Activated naive CD4-positive, alpha-beta T cell treated with anti-CD3 and anti-CD28 coated beads for 36 hours (primary cell): ENCODE results near the gene SRP14. TPM values are rescaled to one million over a fixed set of nuclear protein-coding genes. Genes with fewer than 3 reads are reported as not detected.

Experiments used
- CTCF ChIA-PET: fragments of 350-600 bp; sonication (Branson Sonifier 250); formaldehyde crosslinking; loops from one replicate; lab custom pipeline; 2021; ENCODE audit warnings: antibody characterized with exemption; lab: Charles Lee
- DNase-seq: peaks from one replicate; pipeline ENCODE4 v3.0.0-alpha.2; 2020
- H3K27ac Mint-ChIP-seq: one replicate; pipeline ENCODE4 v1.8.0; 2021; ENCODE audit warnings: mild to moderate bottlenecking, mixed read lengths
- H3K27me3 Mint-ChIP-seq: one replicate; pipeline ENCODE4 v1.8.0; 2021; ENCODE audit warnings: low read depth, mixed read lengths
- H3K36me3 Mint-ChIP-seq: one replicate; pipeline ENCODE4 v1.8.0; 2021; ENCODE audit warnings: low read depth, mixed read lengths
- H3K4me1 Mint-ChIP-seq: one replicate; pipeline ENCODE4 v1.8.0; 2021; ENCODE audit warnings: low read depth, mixed read lengths
- H3K4me3 Mint-ChIP-seq: one replicate; pipeline ENCODE4 v1.8.0; 2021; ENCODE audit warnings: mild to moderate bottlenecking, moderate library complexity, mixed read lengths
- H3K9me3 Mint-ChIP-seq: one replicate; pipeline ENCODE4 v1.8.0; 2021; ENCODE audit warnings: mixed read lengths
- intact Hi-C: fragments of 100-400 bp; cut with micrococcal nuclease; formaldehyde crosslinking; loops from one replicate; pipeline ENCODE4 v1.15.1; 2023
- total RNA-seq, 2 experiments: library from RNA; stranded (reverse); gene quantifications; one replicate each; pipeline ENCODE4 v1.2.3, GENCODE V29; 2021

SRP14 gene, protein sequence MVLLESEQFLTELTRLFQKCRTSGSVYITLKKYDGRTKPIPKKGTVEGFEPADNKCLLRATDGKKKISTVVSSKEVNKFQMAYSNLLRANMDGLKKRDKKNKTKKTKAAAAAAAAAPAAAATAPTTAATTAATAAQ
- total RNA-seq, result 100 to 1,000 TPM; 185 to 198 TPM

DNA sequence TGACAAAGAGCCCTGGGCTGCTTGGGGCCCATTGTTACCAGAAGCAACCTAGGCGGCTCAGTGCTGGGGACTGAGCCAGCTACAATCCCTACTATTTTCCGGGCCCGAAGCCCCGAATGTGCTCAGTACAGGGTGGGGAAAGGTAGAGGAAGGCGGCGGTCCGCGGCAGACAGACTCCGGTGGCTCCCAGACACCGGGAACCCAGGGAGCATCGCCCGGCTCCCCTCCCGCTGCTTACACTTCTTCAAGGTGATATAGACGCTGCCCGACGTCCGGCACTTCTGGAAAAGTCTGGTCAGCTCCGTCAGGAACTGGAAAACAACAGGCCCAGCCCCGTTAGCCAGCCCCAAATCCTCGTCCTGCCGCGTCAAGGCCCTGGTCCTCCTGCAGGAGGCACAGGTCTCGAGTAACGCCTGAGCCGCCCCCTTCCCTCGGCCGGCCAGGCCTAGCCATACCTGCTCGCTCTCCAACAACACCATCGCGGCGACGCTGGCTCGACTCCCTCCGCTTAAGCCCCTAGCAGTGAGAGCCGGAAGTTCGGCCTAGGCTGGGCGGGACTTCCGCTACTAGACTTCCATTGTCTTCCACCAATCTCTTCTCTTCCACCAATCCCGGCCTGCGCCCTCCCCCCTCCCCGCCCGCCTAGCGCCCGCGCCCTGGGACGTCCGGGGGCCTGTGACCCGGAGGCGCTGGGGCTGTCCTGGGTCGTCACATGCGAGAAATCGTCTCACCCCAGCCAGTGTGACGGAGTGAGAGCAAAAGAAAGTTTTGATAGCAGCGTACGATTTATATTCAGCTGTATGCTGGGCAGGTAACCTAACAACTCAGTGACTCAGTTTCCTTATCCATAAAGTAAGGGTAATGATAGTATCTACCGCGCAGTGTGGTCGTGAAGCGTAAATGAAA, at the start of gene SRP14:
TSS of gene SRP14 (minus strand) at position 544 of the 906 bp plus-strand sequence. CDS start at position 479, 65 bp downstream.
- DNase-seq, result peak; percentile 97
- CTCF ChIA-PET, result interaction anchor here (0.6 to 6.3 kb wide), 13 partner anchors 8 to 299 kb away, joined by 3 to 55 read pairs (median 4); no protein-coding TSS in a partner anchor
- Mint-ChIP-seq H3K36me3 (peaks cover 39% of the 10 kb centered on the region), H3K27me3 (no peaks in the 10 kb centered on the region), H3K4me1 (peaks cover 37% of the 10 kb centered on the region), H3K27ac (peak within 1 kb of the TSS; percentile 92), H3K9me3 (no peaks in the 10 kb centered on the region), H3K4me3 (peak within 1 kb of the TSS; percentile 91)
- intact Hi-C loops, result loop anchor here (1.0 to 2.0 kb wide), 4 partner anchors 8 to 257 kb away; partner anchors contain the start of genes EIF2AK4 and FSIP1

DNA sequence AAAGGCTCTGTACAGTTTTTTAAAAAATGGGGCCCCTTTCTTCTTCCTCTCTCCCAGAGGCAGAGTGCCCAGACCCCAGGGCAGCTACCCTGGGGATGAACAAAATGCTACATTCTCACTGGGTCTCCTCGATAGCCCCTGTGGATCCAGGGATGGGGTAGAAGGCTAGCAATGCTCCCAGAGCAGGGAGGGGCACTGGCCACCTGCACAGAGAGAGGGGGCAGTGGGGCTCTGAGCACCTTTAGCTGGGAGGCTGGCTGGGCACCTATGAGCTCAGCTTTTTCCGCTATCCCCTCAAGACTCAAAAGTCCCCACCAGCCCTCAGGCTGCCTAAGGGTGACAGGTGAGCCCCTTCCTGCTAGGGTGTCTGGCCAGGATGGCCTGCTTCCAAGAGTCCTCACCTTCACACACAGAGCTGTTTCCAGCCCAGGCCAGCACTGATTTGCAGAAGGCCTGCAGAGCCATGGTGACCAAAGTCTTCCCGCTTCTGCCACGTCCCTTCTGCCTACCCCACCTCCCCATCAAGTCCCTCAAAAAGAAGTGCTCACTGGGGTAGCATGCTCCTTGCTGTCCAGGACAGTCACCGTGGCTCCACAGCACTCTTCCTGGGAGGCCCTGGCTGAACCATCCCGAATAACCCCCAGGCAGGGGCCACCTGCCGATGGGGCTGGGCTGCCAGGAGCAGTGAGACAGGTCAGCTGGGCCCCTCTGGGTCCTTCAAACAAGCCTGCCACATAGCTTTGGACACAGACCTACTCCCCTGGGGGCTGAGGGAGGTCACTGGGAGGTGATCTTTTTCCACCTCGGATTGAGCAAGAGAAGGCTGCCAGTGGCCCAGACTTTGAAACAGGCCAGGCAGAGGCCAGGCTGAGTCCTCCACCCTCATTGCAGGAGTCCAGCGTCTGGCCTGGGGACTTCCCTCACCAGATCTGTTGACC, 49.3 kb upstream of the SRP14 start:
- H3K27ac Mint-ChIP-seq, result no peak overlapping the region
- intact Hi-C loops, result no loop called here
- H3K4me3 Mint-ChIP-seq, result no peak overlapping the region
- peaks cover 18% of the 10 kb centered on the region for H3K27me3 Mint-ChIP-seq
- no peak for DNase-seq
- H3K36me3 Mint-ChIP-seq, result no peaks in the 10 kb centered on the region
- peaks cover 5% of the 10 kb centered on the region for H3K4me1 Mint-ChIP-seq
- CTCF ChIA-PET, result interaction anchor here (0.7 to 1.7 kb wide), 3 partner anchors 11 to 233 kb away, joined by 4 to 5 read pairs (median 5); no protein-coding TSS in a partner anchor
- H3K9me3 Mint-ChIP-seq, result no peaks in the 10 kb centered on the region

DNA sequence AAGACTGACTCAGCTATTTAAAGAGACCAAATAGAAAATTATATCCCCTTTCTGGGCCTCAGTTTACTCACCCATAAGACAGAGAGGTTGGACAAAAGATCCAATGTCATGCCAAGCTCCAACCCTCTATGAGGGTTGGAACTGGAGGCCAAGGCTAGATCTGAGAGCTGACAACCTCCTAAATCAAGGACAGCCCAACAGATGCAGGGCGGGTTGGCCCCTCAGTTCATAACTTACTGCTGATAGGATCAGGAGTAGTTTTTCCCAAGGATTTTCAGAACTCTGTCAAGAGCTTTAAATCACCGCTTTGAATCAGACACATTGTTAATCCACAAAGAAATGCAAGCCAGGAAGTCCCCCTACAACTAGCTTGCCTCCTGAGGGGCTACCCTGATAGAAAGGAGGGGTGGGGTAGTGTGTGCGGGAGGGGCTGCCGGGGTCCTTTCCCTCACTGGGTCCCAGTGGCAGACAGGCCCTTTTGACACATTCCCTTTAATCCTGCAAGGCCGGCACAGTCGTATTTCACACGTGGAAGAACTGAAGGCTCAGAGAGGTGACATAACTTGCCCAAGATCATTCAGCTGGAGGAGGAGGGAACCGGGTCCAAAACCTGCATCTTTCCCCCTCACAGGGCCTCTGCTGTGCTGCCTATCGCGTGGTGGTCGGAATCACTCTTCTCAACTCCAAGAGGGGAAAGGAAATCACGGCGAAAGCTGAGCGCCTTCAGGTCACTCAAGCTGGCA, 48.3 kb upstream of the SRP14 start:
- CTCF ChIA-PET, result interaction anchor here (0.7 to 1.7 kb wide), 7 partner anchors 12 to 187 kb away, joined by 3 to 8 read pairs (median 4); no protein-coding TSS in a partner anchor
- no peak for DNase-seq
- intact Hi-C loops, result no loop called here
- H3K36me3 Mint-ChIP-seq, result no peaks in the 10 kb centered on the region
- H3K4me3 Mint-ChIP-seq, result no peak overlapping the region
- no peaks in the 10 kb centered on the region for H3K9me3 Mint-ChIP-seq
- H3K27ac Mint-ChIP-seq, result no peak overlapping the region
- peaks cover 10% of the 10 kb centered on the region for H3K4me1 Mint-ChIP-seq
- H3K27me3 Mint-ChIP-seq, result peaks cover 23% of the 10 kb centered on the region

DNA sequence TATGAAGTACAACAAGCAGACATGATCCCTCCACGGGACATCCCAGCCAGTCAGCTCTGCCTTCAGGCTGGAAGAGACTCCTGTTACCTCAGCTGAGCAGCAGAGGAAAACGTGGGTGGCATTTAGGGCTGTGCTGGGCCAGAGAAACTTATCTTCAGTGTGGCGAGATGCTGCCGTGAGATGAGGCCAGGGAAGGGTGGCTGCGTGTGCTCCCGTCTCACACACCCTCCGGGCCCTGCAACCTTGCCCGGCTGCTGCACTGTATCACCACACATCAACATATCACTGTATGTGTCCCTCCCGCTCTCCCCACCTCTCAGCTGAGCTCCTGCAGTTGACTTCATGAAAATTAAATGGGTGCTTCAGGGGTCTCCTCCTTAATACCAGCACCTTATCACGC, 46.3 kb upstream of the SRP14 start:
- no peak overlapping the region for H3K4me3 Mint-ChIP-seq
- no peaks in the 10 kb centered on the region for H3K36me3 Mint-ChIP-seq
- DNase-seq, result no peak
- H3K27ac Mint-ChIP-seq, result no peak overlapping the region
- H3K9me3 Mint-ChIP-seq, result no peaks in the 10 kb centered on the region
- H3K4me1 Mint-ChIP-seq, result peaks cover 27% of the 10 kb centered on the region
- intact Hi-C loops, result no loop called here
- CTCF ChIA-PET, result interaction anchor here (0.6 kb wide), 1 partner anchor 165 kb away, joined by 3 read pairs; no protein-coding TSS in a partner anchor
- H3K27me3 Mint-ChIP-seq, result peaks cover 34% of the 10 kb centered on the region

DNA sequence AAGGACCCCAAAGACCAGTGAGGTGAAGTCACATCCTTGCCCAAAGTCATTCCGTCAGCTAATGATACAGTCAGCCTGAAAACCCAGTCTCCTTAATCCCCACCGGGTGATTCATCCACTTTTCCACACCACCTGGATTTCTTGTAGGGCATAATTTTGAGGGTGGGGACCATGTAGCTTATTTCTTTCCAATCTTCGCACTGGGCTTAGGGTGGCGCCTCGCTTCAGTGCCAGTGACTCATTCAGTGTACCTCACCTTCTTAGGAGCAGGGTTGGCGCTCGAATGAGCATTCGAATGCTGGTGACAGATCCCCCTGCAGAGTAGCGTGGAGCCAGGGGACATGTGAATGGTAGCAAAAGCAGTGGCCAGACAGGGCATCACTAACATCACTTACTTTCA, 45.7 kb upstream of the SRP14 start:
- Mint-ChIP-seq H3K4me1 (peaks cover 29% of the 10 kb centered on the region), H3K9me3 (no peaks in the 10 kb centered on the region), H3K36me3 (no peaks in the 10 kb centered on the region), H3K27ac (no peak overlapping the region), H3K27me3 (peaks cover 34% of the 10 kb centered on the region), H3K4me3 (no peak overlapping the region)
- CTCF ChIA-PET, result interaction anchor here (0.6 kb wide), 1 partner anchor 165 kb away, joined by 3 read pairs; no protein-coding TSS in a partner anchor
- intact Hi-C loops, result no loop called here
- no peak for DNase-seq

DNA sequence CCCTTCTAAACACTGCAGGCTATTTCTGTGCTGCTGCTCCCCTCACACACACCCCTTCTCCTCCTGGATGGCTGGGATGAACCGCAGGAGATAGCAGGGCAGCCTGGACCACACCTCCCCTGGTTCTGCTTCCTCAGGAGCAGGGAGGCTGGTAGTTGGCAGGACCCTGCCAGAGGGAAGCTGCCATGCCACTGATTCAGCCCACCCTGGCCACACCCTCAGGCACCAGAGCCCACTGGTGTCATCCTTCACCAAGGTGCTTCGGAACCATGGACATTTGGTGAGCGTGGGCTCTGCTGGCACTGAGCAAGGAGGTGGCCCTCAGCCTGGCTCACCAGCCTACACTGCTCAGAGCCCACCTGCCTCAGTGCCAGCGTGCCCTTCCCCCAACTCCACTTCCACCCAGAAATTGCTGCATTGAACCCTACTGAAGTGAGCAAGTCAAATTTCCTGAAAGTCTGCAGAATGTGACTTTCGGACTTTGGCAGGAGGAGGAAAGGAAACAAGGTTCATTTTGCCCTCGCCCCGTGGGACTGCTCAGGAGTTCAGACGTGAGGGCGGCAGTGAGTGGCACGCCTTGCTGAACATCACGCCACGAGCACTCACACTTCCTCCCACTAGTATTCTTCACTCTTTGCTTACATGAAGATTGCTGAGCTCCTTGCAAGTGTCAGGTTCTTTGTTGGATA, 43.4 kb upstream of the SRP14 start:
- Mint-ChIP-seq H3K36me3 (no peaks in the 10 kb centered on the region), H3K4me1 (peaks cover 29% of the 10 kb centered on the region), H3K27me3 (peaks cover 35% of the 10 kb centered on the region), H3K4me3 (no peak overlapping the region), H3K27ac (no peak overlapping the region), H3K9me3 (no peaks in the 10 kb centered on the region)
- CTCF ChIA-PET, result interaction anchor here (1.1 to 1.4 kb wide), 3 partner anchors 22 to 37 kb away, joined by 3 to 4 read pairs (median 4); no protein-coding TSS in a partner anchor
- DNase-seq, result no peak
- intact Hi-C loops, result no loop called here

DNA sequence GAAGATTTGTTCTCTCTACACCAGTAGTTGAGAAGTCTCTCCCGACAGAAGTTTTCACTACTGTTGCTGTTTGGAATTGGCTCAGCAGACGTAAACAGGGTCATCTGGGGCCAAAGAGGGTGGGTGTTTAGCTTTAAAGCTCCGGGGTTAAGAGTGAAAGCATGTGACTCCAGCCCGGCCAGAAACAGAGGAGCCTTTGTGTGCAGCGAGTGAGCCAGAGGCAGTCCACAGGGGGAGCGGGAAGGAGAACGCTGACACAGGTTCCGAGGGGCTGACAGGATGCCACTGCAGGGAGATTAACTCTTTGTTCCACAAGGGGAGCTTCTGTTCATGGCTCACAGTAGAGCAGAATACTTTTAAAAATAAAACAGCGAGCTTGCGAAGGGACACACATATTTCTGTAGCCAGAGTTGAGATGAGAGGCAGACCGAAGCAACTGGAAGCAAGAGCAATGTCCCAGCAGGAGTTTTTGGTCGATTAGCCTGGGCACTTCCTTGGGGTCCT, 42.8 kb upstream of the SRP14 start:
- Mint-ChIP-seq H3K27me3 (peaks cover 35% of the 10 kb centered on the region), H3K9me3 (no peaks in the 10 kb centered on the region), H3K4me1 (peaks cover 29% of the 10 kb centered on the region), H3K4me3 (peak overlapping the region; percentile 47), H3K36me3 (no peaks in the 10 kb centered on the region), H3K27ac (no peak overlapping the region)
- peak; percentile 40 for DNase-seq
- intact Hi-C loops, result loop anchor here (2.0 kb wide), 1 partner anchor 15 kb away; no protein-coding TSS in a partner anchor
- CTCF ChIA-PET, result interaction anchor here (1.1 to 1.4 kb wide), 3 partner anchors 23 to 36 kb away, joined by 3 to 4 read pairs (median 4); no protein-coding TSS in a partner anchor

DNA sequence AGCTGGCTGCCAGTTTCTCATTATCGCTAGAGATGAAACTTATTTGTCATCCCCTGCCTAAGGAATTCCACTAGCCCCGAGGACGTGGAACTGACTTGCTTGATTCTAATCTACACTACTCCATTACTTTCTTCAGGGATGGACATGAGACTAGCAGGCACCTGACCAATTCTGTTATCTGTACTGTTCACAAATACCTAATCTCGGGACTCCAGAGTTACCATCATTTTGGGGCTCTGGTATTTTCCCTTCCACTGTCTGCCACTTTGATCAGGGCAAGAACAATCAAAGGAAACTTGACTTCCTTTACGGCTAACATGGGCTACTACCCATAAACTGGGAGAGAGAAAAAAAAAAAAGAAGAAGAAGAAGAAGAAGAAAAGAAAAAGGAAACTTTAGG, 41.9 kb upstream of the SRP14 start:
- Mint-ChIP-seq H3K4me1 (peaks cover 29% of the 10 kb centered on the region), H3K9me3 (no peaks in the 10 kb centered on the region), H3K27me3 (peaks cover 35% of the 10 kb centered on the region), H3K4me3 (no peak overlapping the region), H3K27ac (no peak overlapping the region), H3K36me3 (no peaks in the 10 kb centered on the region)
- no peak for DNase-seq
- intact Hi-C loops, result loop anchor here (2.0 kb wide), 1 partner anchor 16 kb away; no protein-coding TSS in a partner anchor
- CTCF ChIA-PET, result no interaction called here

DNA sequence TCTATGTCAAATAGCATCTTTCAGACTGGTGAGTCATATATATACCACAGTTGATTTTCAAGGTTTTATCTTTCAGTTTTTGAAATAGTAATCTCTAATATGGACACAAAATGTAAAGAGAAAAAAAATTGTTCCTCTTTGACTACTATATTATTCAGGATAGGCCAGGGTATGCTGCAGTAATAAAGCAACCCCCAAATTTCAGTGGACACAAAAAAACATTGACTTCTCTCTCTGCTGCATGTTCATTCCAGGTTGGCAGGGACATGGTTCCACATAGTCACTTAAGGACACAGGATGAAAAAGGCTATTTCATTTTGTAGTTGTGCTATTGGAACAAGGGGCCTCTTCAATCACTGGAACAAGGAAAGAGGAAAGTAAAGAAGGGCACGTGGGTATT, 41.1 kb upstream of the SRP14 start:
- DNase-seq, result no peak
- intact Hi-C loops, result loop anchor here (2.0 kb wide), 1 partner anchor 17 kb away; no protein-coding TSS in a partner anchor
- CTCF ChIA-PET, result interaction anchor here (1.7 kb wide), 1 partner anchor 25 kb away, joined by 5 read pairs; no protein-coding TSS in a partner anchor
- Mint-ChIP-seq H3K4me3 (no peak overlapping the region), H3K9me3 (no peaks in the 10 kb centered on the region), H3K27me3 (peaks cover 31% of the 10 kb centered on the region), H3K4me1 (peaks cover 25% of the 10 kb centered on the region), H3K36me3 (no peaks in the 10 kb centered on the region), H3K27ac (no peak overlapping the region)

DNA sequence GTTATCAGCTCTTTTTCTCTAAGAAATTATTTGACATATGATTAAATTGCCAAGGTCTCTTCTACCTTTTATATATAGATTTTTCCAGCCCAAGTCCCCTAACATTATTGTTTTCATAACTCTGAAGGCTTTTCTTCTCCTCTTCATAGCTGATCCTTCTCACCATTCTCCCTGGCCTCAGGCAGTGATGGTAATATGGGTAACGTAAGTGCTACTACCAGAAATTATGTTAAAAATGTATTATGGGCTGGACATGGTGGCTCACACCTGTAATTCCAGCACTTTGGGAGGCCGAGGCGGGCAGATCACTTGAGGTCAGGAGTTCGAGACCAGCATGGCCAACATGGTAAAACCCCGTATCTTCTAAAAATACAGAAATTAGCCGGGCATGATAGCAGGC, 40.5 kb upstream of the SRP14 start:
- intact Hi-C loops, result no loop called here
- peaks cover 24% of the 10 kb centered on the region for H3K4me1 Mint-ChIP-seq
- CTCF ChIA-PET, result interaction anchor here (1.0 to 1.7 kb wide), 2 partner anchors 17 to 26 kb away, joined by 5 to 6 read pairs; no protein-coding TSS in a partner anchor
- DNase-seq, result no peak
- H3K27ac Mint-ChIP-seq, result no peak overlapping the region
- no peaks in the 10 kb centered on the region for H3K9me3 Mint-ChIP-seq
- no peaks in the 10 kb centered on the region for H3K36me3 Mint-ChIP-seq
- H3K27me3 Mint-ChIP-seq, result peaks cover 25% of the 10 kb centered on the region
- no peak overlapping the region for H3K4me3 Mint-ChIP-seq
